DND-41 (cell line): ENCODE results near the gene SORBS1.
"Not testable (repeated sequence)": the region's sequence is repeated elsewhere in the genome, so short reads cannot be mapped to it uniquely, and the experiment has no call there.

Source experiments
- ATAC-seq: fragments of 200-7000 bp; cut with Tn5 transposase; 3 replicates; pipeline ENCODE4 v1.9.1; 2021; ENCODE audit warnings: low read depth; ENCODE audit not compliant: insufficient read depth
- DNase-seq: peaks from one replicate; pipeline ENCODE4 v3.0.0-alpha.2; 2020
- H2AFZ ChIP-seq: 2 replicates; pipeline ENCODE4 v1.6.0; 2012; ENCODE audit warnings: low read depth, low read length
- H3K27ac ChIP-seq: 2 replicates; pipeline ENCODE4 v1.5.1; 2012; ENCODE audit warnings: low read length, inconsistent platforms
- H3K27me3 ChIP-seq: fragments of 200-600 bp; sonication (generic); 2 replicates; pipeline ENCODE4 v1.6.0; 2012; ENCODE audit warnings: low read length, mild to moderate bottlenecking, inconsistent platforms; ENCODE audit not compliant: insufficient read depth, poor library complexity
- H3K36me3 ChIP-seq: 2 replicates; pipeline ENCODE4 v1.5.1; 2012; ENCODE audit warnings: low read length, inconsistent platforms; ENCODE audit not compliant: insufficient read depth
- H3K4me1 ChIP-seq: 2 replicates; pipeline ENCODE4 v1.5.1; 2012; ENCODE audit warnings: mild to moderate bottlenecking, low read length; ENCODE audit not compliant: insufficient read depth
- H3K4me2 ChIP-seq: 2 replicates; pipeline ENCODE4 v1.6.0; 2012; ENCODE audit warnings: mild to moderate bottlenecking, moderate library complexity, low read length, inconsistent platforms; ENCODE audit not compliant: insufficient read depth
- H3K4me3 ChIP-seq, 2 experiments: fragments of 200-600 bp in 1 of 2; shearing (Covaris generic) in 1 of 2; 2 replicates each; pipeline ENCODE4 v1.5.1; 2012 to 2016; ENCODE audit warnings: inconsistent platforms in 2 of 2, low read length in 2 of 2, mild to moderate bottlenecking in 2 of 2, low read depth in 1 of 2, moderate library complexity in 1 of 2
- H3K79me2 ChIP-seq: 2 replicates; pipeline ENCODE4 v1.6.0; 2012; ENCODE audit warnings: low read length, inconsistent platforms; ENCODE audit not compliant: insufficient read depth
- H3K9ac ChIP-seq: 2 replicates; pipeline ENCODE4 v1.6.0; 2012; ENCODE audit warnings: low read depth, mild to moderate bottlenecking, inconsistent platforms, low read length, moderate library complexity
- H3K9me3 ChIP-seq: 2 replicates; pipeline ENCODE4 v1.5.1; 2012; ENCODE audit warnings: low read length, moderate library complexity, mild to moderate bottlenecking, inconsistent platforms; ENCODE audit not compliant: insufficient read depth, severe bottlenecking
- H4K20me1 ChIP-seq: 2 replicates; pipeline ENCODE4 v1.6.0; 2012; ENCODE audit warnings: low read length; ENCODE audit not compliant: insufficient read depth
- CTCF ChIP-seq: IDR thresholded peaks from 2 replicates; pipeline ENCODE4 v1.5.1; 2012; ENCODE audit warnings: borderline replicate concordance, low read length, moderate library complexity, mild to moderate bottlenecking; ENCODE audit not compliant: poor library complexity, severe bottlenecking; ENCODE audit errors: extremely low read depth
- EZH2 ChIP-seq: IDR thresholded peaks from 3 replicates; pipeline ENCODE4 v1.6.1; 2012; ENCODE audit warnings: borderline replicate concordance, low read depth, mild to moderate bottlenecking, moderate library complexity, low read length, inconsistent platforms; ENCODE audit not compliant: severe bottlenecking

The SORBS1 gene

GRCh38 chr10:95350219-95350829 lies 210.8 kb downstream of the SORBS1 start:
- H3K4me1 ChIP-seq, result no peaks in the 10 kb centered on the region
- H4K20me1 ChIP-seq, result no peaks in the 10 kb centered on the region
- ATAC-seq (no peak), DNase-seq (no peak)
- H3K27me3 ChIP-seq, result peaks cover 7% of the 10 kb centered on the region
- no peak overlapping the region for H2AFZ ChIP-seq
- TF ChIP-seq EZH2 (no peak), CTCF (no peak)
- H3K79me2 ChIP-seq, result no peaks in the 10 kb centered on the region
- no peak overlapping the region for H3K4me2 ChIP-seq
- H3K4me3 ChIP-seq, result no peak overlapping the region
- no peak overlapping the region for H3K27ac ChIP-seq
- H3K9ac ChIP-seq, result no peak overlapping the region
- H3K9me3 ChIP-seq, result no peaks in the 10 kb centered on the region
- no peaks in the 10 kb centered on the region for H3K36me3 ChIP-seq

- not testable (repeated sequence) for H3K36me3 ChIP-seq, DNase-seq, H3K27ac ChIP-seq, H3K9ac ChIP-seq, H3K4me2 ChIP-seq, H4K20me1 ChIP-seq, ATAC-seq, H3K27me3 ChIP-seq, H3K79me2 ChIP-seq, H2AFZ ChIP-seq, H3K4me1 ChIP-seq, H3K4me3 ChIP-seq, H3K9me3 ChIP-seq
Measured at GRCh38 chr10:95347402-95347766, 213.8 kb downstream of the SORBS1 start.

- H3K4me2 ChIP-seq, result no peak overlapping the region
- no peak for ATAC-seq
Measured at GRCh38 chr10:95346715-95347401, 214.3 kb downstream of the SORBS1 start.

More at GRCh38 chr10:95346715-95347401, 214.3 kb downstream of the SORBS1 start:
- Histone ChIP-seq H3K4me3 (no peak overlapping the region), H3K27ac (no peak overlapping the region), H4K20me1 (no peaks in the 10 kb centered on the region), H3K9me3 (no peaks in the 10 kb centered on the region), H3K36me3 (no peaks in the 10 kb centered on the region), H3K79me2 (no peaks in the 10 kb centered on the region), H3K4me1 (no peaks in the 10 kb centered on the region), H3K9ac (no peak overlapping the region), H3K27me3 (no peaks in the 10 kb centered on the region), H2AFZ (no peak overlapping the region)
- DNase-seq, result no peak
- TF ChIP-seq EZH2 (no peak), CTCF (no peak)
